ENCODE data around the gene UBN1.

UBN1 gene

DNA sequence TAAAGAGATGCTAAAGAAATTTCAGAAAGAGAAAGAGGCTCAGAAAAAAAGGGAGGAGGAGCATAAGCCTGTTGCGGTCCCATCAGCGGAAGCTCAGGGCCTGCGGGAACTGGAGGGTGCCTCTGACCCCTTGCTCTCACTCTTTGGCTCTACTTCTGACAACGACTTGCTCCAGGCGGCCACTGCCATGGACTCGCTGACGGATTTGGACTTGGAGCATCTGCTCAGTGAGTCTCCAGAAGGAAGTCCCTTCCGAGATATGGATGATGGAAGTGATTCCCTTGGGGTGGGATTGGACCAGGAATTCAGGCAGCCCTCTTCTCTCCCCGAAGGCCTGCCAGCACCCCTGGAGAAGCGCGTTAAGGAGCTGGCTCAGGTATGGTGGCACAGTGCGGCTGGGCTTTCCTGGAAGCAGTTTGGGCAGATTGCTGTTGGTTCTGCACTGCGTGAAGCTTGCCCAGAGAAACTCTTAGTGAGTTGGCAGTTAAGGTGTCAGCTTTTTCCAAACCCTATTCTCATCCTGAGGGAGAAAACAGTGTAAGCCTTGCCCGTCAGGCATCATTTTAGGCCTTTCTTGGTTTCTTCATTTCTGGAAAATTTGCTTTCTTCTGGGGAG is 13.6 kb downstream of the UBN1 start:
- FAIRE-seq, result no peak

DNA sequence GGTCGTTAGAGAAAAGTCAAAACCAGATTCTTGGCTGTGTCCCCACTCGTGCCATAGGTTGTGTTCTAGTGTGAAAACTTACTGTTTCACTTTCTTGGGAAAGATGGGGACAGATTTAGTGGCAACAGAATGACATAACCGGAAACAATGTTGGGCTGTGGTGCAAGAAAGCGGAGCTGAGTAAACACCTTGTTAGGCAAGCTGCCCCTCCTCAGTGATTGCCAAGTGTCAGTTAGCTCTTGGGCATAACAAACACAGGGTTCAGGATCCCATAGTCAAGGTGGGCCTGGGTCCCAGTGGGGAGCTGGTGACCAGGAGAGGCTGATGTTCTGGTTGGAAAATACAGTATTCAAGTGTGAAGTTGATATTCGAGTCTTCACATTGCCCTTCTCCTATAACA is 15.4 kb downstream of the UBN1 start:
- FAIRE-seq, result no peak

DNA sequence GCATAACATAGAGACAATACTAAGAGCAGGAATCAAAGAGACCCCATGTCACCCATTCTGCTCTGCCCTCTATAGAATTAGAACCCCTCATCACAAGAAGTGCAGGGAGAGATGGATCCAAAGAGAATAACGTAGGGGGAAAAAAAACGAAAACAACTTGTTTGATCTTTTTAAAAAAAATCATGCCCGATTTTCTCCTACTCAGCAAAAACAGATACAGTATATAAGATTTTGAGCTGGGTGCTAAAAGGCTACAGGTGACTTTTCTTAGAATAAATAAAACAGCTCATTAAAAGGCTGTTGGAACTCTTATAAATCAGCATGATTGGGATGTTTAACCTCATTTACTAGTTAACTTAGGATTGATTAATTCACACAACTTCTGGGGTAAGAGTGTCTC is 17.4 kb downstream of the UBN1 start:
- no peak for FAIRE-seq

DNA sequence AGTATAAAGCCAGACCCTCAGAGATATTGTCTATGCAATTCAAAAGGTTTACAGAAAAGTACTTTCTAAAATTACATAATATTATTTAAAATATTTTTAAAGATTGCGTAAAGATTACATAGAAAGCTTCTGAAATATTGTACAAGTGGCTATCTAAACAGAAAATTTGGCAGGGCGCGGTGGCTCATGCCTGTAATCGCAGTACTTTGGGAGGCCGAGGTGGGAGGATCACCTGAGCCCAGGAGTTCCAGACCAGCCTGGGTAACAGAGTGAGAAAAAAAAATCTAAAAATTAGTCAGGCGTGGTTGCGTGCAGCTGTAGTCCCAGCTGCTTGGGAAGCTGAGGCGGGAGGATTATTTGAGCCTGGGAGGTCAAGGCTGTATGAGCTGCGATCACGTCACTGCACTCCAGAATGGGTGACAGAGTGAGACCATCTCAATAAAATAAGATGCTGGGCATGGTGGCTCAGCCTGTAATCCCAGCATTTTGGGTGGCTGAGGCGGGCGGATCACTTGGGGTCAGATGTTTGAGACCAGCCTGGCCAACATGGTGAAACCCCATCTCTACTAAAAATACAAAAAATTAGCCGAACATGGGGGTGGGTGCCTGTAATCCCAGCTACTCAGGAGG is 18.1 kb downstream of the UBN1 start:
- no peak for FAIRE-seq

DNA sequence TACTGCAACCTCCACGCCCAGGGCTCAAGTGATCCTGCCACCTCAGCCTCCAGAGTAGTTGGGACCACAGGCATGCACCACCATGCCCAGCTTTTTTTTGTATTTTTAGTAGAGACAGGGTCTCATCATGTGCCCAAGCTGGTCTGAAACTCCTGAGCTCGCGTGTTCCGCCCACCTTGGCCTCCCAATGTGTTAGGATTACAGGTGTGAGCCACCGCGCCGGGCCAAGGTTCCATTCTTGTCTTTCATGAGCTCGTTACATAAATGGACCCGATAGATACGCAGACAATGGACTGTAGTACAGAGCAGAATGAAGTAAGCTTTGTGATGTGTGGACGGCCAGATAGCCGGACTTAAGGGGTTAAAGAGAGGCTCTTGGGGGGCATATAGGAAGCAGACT is 19.3 kb downstream of the UBN1 start:
- no peak for FAIRE-seq

DNA sequence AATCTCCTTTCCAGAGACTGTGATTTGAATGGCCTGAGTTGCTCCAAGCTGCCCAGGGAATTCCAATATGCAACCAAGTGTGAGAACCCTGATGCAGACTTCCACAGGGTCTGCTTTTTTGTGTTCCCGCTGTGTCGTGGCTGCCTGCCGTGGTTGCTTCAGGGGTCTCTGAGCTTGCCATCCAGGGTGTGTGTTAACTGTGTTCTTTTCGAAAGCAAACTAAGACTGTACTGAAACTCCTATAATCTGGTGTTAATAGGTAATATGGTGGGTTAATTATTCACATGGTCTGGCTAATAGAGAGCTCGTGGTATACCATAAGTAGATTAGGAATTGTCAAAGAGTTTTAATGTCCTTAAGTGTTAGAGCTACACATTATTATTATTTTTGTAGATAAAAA is 20.7 kb downstream of the UBN1 start:
- no peak for FAIRE-seq

DNA sequence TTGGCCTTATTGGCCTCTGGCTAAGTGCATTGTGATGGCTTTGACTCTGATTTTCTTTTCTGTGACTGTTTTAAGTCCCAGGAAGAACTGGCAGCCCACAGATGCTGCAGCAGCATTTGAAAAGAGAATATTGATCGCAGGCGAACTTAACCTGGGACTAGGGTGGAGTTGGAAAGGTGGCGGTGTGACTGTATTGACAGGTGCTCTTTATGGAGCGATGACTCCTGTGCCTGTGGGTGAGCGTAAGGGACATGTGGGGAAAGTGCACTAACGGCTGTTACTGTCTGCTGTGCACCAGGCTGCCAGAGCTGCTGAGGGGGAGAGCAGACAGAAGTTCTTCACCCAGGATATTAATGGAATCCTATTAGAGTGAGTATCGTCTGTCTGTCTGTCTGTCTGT is 21.3 kb downstream of the UBN1 start:
- no peak for FAIRE-seq

DNA sequence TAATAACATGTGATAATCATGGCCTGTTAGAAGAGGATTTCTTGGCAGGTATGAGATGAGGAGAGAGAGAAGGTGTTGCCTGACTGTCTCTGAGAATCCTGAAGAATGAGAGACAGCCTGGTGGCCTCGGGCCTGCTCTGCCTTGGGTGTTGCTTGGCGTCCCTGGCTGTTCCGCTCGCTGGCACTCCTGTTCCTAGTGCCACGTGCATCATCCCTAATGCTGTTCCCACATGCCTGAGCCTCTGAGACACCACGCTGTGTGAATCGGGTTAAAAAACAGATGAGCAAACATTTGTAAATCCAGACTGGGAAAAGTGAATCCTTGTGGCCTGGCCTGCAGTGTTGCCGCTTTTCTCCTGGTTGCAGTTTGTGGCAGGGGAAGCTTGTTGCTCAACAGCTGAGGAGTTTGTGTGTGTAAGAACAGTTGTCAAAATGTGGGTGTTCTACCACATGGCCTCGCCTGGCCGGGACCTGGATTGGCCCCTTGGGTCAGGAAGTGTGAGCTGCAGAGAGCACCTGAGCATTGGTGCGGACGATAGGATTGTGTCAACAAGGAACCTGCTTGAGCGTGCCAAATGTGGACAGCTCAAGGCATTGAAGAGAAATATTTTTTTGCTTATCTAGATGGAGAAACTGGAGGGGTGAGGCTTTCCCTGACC is 22.0 kb downstream of the UBN1 start:
- FAIRE-seq, result no peak

DNA sequence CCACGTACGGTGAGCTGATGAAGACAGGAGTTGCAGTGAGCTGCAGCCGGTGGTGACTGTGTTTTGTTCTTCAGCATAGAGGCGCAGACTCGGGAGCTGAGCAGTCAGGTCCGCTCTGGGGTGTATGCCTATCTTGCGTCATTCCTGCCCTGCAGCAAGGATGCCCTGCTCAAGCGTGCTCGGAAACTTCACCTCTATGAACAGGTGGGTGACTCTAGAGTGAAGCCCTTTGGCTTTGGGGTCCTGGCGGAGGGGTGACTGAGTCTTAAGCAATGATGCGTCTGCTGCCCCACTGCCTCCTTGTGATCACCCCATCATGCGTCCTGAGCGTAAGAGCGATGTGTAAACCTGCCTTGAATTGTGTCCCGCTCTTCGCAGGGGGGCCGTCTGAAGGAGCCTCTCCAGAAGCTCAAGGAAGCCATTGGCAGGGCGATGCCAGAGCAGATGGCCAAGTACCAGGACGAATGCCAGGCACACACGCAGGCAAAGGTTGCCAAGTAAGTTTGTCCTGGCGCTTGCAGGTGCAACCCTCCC is 22.9 kb downstream of the UBN1 start:
- FAIRE-seq, result no peak

DNA sequence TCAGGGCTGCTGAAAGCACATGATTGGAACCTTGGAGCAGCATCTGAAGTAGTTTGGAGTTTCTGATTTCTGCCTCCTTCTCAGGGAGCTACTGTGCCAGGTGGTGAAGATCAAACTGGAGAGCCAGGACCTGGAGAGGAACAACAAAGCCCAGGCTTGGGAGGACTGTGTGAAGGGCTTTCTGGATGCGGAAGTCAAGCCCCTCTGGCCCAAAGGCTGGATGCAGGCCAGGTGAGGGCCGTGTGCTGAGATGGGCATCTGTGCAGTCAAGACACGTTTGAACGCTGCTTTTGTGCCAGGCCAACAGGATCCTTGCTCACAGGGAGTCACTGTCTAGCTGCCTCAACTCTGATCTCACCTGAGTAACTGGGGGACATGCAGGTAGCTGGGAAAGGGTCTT is 23.8 kb downstream of the UBN1 start:
- no peak for FAIRE-seq

DNA sequence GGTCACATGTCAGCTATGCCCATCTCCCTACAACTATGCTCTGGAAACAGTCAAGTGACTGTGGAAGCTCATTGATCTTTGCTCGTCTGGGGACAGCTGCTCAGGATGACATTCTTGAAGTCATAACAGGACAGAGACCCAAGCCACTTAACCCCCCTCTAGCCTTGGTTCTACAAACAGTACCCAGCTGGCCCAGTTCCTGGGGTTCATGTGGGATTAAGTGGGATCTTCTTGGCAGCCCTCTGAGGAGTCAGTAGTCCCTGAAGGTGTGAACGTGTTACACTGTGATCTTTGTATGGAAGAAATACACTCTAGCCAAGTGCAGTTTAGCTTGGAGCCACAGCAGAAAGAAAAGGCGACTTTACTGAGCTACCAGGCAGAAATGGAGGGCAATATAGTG is 25.8 kb downstream of the UBN1 start:
- FAIRE-seq, result no peak

DNA sequence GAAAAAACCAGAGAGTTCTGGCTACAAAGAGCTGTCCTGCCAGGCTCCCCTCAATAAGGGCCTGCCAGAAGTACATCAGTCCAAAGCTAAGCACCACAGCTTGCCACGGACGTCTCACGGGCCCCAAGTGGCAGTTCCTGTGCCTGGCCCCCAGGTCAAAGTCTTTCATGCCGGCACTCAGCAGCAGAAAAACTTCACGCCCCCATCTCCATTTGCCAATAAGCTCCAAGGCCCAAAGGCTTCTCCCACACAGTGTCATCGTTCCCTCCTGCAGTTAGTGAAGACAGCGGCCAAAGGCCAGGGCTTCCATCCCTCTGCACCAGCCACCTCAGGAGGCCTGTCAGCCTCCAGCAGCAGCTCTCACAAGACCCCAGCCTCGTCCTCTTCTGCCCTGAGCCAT is 27.4 kb downstream of the UBN1 start:
- no peak for FAIRE-seq

DNA sequence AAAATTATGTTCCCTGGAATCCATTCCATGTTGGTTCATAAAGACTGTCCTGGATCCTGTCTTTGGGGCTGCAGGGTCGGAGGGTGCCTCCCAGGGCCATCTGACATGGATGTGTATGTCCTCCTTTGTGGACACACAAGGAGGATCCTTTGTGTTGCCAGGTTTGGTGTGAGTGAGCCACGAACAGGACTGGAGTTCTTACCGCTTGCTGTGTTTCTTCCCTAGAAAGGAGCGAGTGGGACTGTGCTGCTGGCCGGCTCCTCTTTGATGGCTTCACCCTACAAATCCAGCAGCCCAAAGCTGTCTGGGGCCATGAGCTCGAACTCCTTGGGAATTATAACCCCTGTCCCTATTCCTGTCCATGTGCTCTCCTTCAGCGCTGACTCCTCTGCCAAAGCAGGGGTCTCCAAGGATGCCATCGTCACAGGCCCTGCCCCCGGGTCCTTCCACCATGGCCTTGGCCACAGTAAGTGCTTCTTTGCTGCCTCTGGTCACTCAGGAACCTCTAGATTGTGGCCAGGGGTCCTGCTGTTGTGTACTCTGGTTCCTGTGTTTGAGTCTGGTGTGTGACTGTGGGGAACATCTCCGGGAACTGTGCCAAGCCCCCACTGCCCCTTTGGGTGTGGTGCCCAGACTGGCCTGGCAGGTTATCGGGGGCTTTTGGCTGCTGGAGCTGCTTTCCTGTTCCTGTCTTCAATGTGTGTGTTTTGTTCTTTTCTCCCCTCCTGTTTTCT is 29.5 kb downstream of the UBN1 start:
- no peak for FAIRE-seq

DNA sequence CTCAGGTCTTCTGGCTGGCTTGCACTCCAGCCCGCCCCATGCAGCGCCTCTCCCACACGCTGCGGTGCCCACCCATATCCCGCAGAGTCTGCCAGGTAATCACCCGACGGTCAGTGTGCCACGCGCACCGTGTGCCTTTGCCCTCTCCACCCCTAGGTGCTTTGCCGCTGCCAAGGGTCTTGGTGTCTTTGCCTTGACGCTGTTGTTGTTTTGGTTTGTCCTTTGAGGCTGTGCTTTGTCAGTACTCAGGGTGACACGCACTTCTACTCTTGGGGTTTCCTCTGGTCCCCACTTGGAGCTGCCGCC is 30.1 kb downstream of the UBN1 start:
- FAIRE-seq, result no peak

DNA sequence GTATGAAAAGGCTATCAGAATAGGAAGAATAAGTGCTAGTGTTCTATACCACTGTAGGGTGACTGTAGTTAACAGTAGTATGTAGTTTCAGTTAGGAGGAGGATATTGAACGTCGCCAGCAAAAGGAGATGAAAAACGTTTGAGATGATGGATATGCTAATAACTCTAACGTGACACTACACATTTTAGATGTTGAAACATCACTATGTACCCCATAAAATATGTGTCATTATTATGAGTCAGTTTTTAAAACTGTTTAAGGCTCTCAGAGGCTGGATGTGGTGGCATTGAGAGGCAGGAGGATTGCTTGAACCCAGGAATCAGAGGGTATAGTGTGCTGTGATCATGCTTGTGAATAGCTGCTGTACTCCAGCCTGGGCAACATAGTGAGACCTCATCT is 31.8 kb downstream of the UBN1 start:
- FAIRE-seq, result no peak

DNA sequence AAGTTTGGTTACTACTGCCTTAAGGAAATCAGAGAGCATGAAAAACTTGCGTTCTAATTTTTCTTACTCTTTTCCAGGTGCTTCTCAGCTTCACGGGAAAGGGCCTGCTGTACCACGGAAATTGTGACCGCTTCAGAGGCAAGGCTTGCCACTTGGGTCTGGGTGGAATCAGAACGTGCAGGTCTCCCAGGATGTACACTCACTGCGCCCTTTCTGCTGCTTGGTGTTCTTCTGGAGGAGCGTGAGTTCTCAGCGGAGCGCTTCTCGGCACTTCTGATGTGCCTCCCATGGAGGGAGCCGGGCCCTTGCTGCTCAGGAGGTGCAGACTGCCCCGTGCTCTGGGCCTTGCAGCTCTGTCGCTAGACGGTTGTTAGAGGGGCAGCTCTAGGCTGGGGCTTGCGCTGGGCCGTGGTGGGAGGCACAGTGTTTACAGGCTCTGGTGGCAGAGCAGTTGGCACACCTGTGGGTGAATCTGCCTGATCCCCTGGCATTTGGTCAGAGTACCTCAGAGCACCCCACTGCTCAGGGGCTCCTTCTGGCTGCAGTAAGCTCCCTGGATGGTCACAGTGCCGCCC is 32.8 kb downstream of the UBN1 start:
- no peak for FAIRE-seq

DNA sequence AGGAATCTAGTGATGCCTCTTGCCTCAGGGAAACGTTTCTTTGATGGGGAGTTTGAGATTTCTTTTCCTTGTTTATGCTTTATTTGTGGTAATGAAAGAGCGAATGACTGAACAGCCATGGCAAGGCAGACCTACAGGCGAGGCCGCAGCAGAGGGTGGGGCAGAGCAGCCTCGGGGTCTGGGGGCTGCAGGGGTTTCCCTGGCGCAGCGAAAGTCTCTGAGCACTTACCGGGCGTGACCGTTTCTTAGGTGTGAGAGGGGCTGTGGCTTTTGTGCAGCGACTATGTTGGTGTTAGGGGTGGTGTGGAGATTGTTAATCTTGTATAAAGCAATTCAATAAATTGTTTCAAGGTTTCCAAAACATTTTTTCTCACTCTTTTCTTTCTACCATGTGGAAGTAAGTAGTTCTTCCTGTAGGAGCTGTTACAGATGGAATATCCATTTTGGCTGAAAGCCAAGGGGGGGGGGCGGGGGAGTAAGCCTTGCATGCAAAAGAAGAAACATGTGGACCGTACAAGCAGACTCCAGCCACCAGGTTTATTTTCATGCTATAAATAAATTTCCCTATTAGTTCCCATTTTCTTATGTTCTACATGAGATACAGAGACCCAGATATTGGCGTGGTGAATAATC is 34.8 kb downstream of the UBN1 start:
- FAIRE-seq, result no peak

DNA sequence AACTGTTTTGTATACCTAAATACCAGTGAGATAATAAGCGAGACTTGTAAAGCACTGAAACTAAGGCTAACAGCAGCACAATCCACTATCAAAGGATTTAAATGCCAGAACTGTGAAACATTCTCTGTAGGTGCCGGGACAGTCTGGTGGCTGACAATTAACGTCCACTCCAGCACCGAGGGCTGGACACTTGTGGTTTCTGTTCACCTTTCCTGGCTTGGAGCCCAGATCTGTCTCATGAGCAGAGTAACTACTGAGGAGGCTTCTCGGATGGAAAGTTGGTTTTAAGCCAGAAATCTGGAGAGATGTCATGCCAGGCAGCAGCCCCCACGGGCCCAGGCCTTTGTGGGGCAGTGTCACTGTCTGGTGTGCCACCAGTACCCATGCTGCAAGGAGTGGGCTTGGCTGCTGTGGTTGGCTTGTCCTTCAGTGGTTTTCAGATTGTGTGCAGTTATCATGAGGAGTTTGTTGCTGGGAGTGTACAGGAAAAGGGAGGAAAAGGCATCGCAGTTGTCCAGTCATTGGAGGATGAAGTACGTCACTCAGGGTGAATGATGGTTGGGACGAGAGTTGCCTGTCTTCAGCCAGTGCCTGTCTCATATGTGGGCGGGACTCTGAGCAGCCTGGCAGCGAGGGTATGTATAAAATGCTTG is 35.5 kb downstream of the UBN1 start:
- FAIRE-seq, result no peak

DNA sequence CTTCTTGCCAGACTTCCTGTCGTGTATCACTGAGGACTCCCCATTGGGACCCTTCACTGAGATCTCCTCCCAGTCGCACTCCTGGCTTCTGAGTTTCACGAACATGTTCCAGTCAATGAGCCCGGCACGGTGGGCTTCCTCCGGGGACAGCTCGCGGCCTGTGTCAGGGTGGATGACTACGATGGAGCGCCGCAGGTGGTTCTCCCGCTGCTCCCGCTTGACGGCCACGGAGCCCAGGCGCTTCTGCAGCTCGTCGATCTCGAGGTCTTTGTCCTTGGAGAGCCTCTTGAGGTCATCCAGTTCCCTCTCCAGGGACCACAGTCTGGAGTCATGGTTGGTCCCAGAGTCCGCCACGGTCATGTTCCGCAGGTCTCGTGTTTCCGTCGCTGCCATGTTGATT is 36.2 kb downstream of the UBN1 start:
- FAIRE-seq, result no peak

DNA sequence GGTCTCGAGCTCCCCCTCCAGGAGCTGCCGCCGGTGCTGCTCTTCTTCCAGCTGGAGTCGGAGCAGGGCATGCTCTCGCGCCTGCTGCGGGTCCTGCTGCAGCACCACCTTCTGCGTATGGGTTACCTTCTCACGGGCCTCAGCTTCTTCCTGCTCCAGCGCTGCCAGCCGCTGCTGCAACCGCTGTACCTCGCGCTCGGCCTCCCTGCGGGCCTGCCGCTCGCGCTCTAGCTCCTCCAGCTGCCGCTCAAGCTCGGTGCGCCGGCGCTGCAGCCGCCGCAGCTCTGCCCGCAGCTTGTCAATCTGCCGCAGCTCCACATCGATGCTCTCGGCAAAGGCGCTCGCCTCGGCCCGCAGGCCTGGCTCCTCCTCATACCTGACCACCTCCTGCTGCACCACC is 36.9 kb downstream of the UBN1 start:
- no peak for FAIRE-seq

DNA sequence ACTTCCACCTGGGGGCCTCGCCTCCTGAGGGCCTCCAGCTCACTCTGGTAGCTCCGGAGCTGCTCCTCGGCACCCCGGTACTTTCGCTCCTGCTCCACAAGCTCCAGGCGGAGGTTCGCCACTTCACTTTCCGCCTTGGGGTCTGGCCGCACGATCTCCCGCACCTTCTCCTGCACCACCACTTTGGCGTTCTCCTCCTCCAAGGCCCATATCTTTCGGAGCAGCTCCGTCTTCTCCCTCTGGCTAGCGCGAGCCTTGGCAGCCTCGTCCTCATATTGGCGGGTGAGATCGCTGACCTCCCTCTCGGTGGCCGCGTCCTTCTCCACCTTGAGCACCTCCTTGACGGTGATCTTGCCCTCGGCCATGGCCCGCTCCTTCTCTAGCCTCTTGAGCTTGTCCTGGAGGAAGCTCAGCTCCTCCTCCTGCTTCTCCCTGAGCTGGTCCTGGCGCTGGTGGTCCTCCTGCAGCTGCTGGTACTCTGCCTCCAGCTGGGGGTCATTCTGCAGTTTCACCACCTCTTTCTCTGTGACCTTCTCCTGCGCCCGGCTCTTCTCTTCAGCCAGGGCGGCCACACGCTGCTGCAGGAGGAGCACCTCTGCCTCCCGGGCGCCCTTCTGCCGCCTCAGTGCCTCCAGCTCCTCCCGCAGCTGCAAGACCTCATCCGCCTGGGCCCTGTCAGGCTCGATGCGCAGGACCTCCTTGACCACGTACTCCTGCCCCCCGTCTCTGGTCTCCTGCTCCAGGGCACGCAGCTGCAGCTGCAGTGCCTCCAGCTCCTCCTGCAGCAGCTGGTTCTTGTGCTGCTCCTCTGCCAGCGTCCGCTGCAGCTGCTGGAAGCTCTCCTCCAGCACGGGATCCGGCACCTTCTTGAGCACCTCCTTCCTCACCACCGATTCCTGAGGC is 37.9 kb downstream of the UBN1 start:
- no peak for FAIRE-seq

DNA sequence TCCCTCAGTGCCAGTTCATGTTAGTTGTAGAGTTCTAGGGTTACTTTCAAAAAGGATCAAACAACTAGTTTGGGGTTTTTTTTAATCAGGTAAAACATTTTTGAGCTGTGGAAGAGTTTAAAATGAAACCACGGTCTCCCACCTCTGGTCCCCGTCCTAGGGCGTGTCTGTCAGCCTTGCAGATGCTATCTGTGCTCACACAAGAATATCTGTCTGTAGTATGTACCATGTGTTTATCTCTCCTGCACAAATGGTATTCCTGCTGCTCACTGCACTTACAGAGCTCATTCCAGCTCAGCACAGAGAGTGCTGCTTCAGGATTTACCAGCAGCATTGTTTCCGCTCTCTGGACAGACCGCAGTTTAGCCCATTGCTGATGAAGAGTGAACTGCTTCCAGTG is 38.9 kb downstream of the UBN1 start:
- FAIRE-seq, result no peak
